ENCODE results near the gene ITGAD. TPM values are rescaled to one million over a fixed set of nuclear protein-coding genes. Genes with fewer than 3 reads are reported as not detected.

Gene ITGAD
- total and polyA plus RNA-seq, 2 of the 4 experiments (the other 2 are of a cell fraction): not detected

- TF ChIP-seq NFE2L2 (IDR thresholded peaks at IDR 0.05; ENCODE audit: low read depth, low read length) (no peak), MAFK (IDR thresholded peaks at IDR 0.05; ENCODE audit: low read depth, low read length) (no peak), RFX5 (IDR thresholded peaks at IDR 0.05; ENCODE audit: low read depth, low read length) (no peak), ELK1 (IDR thresholded peaks at IDR 0.05; ENCODE audit: borderline replicate concordance, low read depth, low read length) (no peak), CHD1 (IDR thresholded peaks at IDR 0.05; ENCODE audit: low read depth, low read length) (no peak)
- ChIA-PET POLR2A (ENCODE audit: unreplicated experiment) (no interaction called here), CTCF (no interaction called here)
- Histone ChIP-seq H3K9ac (ENCODE audit: low read depth, low read length) (no peak overlapping the region), H3K56ac (ENCODE audit: extremely low read depth, insufficient read depth, low read length) (no peak overlapping the region), H2AK5ac (ENCODE audit: low read depth, low read length) (no peak overlapping the region), H4K8ac (ENCODE audit: low read depth in 2 of 2, low read length in 2 of 2) (no peak overlapping the region; a peak in 1 of 4 replicates), H3K9me1 (ENCODE audit: insufficient read depth, low read length) (no peaks in the 10 kb centered on the region), H3K79me1 (ENCODE audit: low read depth in 1 of 2, low read length in 2 of 2) (no peaks in the 10 kb centered on the region), H3K4me3 (ENCODE audit: insufficient read depth, low read depth, low read length) (peak overlapping the region; percentile 3; the same call in 1 of the 2 replicates), H4K20me1 (ENCODE audit: insufficient read depth, low read length) (no peaks in the 10 kb centered on the region), H4K91ac (ENCODE audit: insufficient read depth, low read depth, low read length) (no peak overlapping the region), H3K27me3 (ENCODE audit: control insufficient read depth, insufficient read depth, low read length) (peaks cover 3% of the 10 kb centered on the region), H2BK5ac (ENCODE audit: low read depth, low read length, poor library complexity, severe bottlenecking) (no peak overlapping the region), H3K18ac (ENCODE audit: low read depth, low read length) (no peak overlapping the region), H3K36me3 (ENCODE audit: control insufficient read depth, insufficient read depth, low read length) (no peaks in the 10 kb centered on the region), H4K5ac (ENCODE audit: low read depth, low read length) (no peak overlapping the region), H3K23ac (ENCODE audit: low read depth, low read length) (no peak overlapping the region), H3K4ac (ENCODE audit: low read depth, low read length) (no peak overlapping the region), H2BK20ac (ENCODE audit: low read depth, low read length) (no peak overlapping the region), H2BK15ac (ENCODE audit: low read depth, low read length) (no peak overlapping the region), H3K4me1 (ENCODE audit: control insufficient read depth, insufficient read depth, low read length) (no peaks in the 10 kb centered on the region), H2AFZ (replicated peaks; ENCODE audit: low read length, poor library complexity) (peak overlapping the region; percentile 65), H3K14ac (replicated peaks; ENCODE audit: low read depth, low read length) (no peak overlapping the region), H2BK120ac (ENCODE audit: low read depth, low read length) (no peak overlapping the region), H2AK9ac (replicated peaks; ENCODE audit: low read depth, low read length, poor library complexity) (no peak overlapping the region), H3K9me3 (ENCODE audit: control insufficient read depth, insufficient read depth, low read length) (no peaks in the 10 kb centered on the region; the same call in 1 of the 2 replicates), H3K4me2 (ENCODE audit: low read depth, low read length) (no peak overlapping the region; the same call in 1 of the 2 replicates), H3K27ac (ENCODE audit: insufficient read depth, low read length) (no peak overlapping the region)
- no TSS peak for BruUV-seq (replicated peaks)
- DNase-seq: no peak
- WGBS, 2 experiments (ENCODE audit: extremely low coverage in 2 of 2, insufficient read length in 1 of 2): no CpG with 5 or more reads among the region's 9 CpGs
- peak; percentile 80 for ATAC-seq (ENCODE audit: low read depth)
- intact Hi-C loops (cut with micrococcal nuclease): no loop called here
- dilution Hi-C loops (cut with HindIII; ENCODE audit: low sequenced_read_pairs, unreplicated experiment): no loop called here
- in situ Hi-C loops (cut with MboI; ENCODE audit: low sequenced_read_pairs): no loop called here
These were observed 11.4 kb downstream of the ITGAD start for GRCh38 chr16:31404353-31405064.
